ENCODE data around the gene MPC2.

GRCh38 chr1:167934426-167935215, 2.3 kb downstream of the MPC2 start:
- no peak for TF ChIP-seq REST (IDR thresholded peaks at IDR 0.05; ENCODE audit: insufficient replicate concordance, low read depth)
- TF ChIP-seq, protein P1, sequence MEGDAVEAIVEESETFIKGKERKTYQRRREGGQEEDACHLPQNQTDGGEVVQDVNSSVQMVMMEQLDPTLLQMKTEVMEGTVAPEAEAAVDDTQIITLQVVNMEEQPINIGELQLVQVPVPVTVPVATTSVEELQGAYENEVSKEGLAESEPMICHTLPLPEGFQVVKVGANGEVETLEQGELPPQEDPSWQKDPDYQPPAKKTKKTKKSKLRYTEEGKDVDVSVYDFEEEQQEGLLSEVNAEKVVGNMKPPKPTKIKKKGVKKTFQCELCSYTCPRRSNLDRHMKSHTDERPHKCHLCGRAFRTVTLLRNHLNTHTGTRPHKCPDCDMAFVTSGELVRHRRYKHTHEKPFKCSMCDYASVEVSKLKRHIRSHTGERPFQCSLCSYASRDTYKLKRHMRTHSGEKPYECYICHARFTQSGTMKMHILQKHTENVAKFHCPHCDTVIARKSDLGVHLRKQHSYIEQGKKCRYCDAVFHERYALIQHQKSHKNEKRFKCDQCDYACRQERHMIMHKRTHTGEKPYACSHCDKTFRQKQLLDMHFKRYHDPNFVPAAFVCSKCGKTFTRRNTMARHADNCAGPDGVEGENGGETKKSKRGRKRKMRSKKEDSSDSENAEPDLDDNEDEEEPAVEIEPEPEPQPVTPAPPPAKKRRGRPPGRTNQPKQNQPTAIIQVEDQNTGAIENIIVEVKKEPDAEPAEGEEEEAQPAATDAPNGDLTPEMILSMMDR (IDR thresholded peaks at IDR 0.05; ENCODE audit: insufficient read depth, low read length) = no peak
- TF ChIP-seq POLR2AphosphoS5 (IDR thresholded peaks at IDR 0.05; ENCODE audit: low read depth) = no peak
- no peak for TF ChIP-seq GABPA (IDR thresholded peaks at IDR 0.05; ENCODE audit: low read depth)
